Body of pancreas (tissue), 4 donors: Measurements from ENCODE around the gene FHOD3. TPM values are rescaled to one million over a fixed set of nuclear protein-coding genes. Genes with fewer than 3 reads are reported as not detected.
A peak's percentile ranks its signal among the peaks of the same experiment; 100 is the strongest.

Experiments
- ATAC-seq: fragments of 150-250 bp; one replicate; pipeline ENCODE4 v1.9.1; 2016
- DNase-seq, 4 donors: peaks; one replicate each; pipeline ENCODE4 v3.0.0-alpha.2; 2019
- H3K27ac ChIP-seq, 4 donors: fragments of 200-600 bp; sonication (generic); 1 replicate in 3 of 4; 2 replicates in 1 of 4; pipeline versions ENCODE4 v1.5.1 to v1.6.1; 2016 to 2019; ENCODE audit warnings: mild to moderate bottlenecking in 1 of 4, mixed read lengths in 1 of 4, moderate library complexity in 1 of 4
- H3K27me3 ChIP-seq, 2 donors: fragments of 200-600 bp; sonication (generic); one replicate each; pipeline ENCODE4 v1.6.0; 2016; ENCODE audit warnings: mild to moderate bottlenecking in 1 of 2
- H3K36me3 ChIP-seq, 2 donors: fragments of 200-600 bp; sonication (generic); replicated peaks in 1 of 2; 2 replicates each; pipeline ENCODE4 v1.5.1; 2016; ENCODE audit warnings: low read depth in 2 of 2; ENCODE audit not compliant: insufficient read depth in 1 of 2
- H3K4me1 ChIP-seq: fragments of 200-600 bp; sonication (generic); one replicate; pipeline ENCODE4 v1.6.0; 2016
- H3K4me3 ChIP-seq, 2 donors: fragments of 200-600 bp; sonication (generic); 1 replicate in 1 of 2; 2 replicates in 1 of 2; pipeline ENCODE4 v1.5.1; 2016 to 2019
- H3K9me3 ChIP-seq, 3 donors: fragments of 200-600 bp; sonication (generic); 1 replicate in 2 of 3; 2 replicates in 1 of 3; pipeline ENCODE4 v1.5.1; 2016
- CTCF ChIP-seq, 7 experiments: fragments of 450-650 bp in 4 of 7; fragments of 200-600 bp in 3 of 7; sonication (generic) in 3 of 7; IDR thresholded peaks; one replicate each; pipeline ENCODE4 v1.5.1; 2016 to 2019; ENCODE audit warnings: antibody characterized with exemption in 7 of 7
- POLR2A ChIP-seq, 3 donors: fragments of 450-650 bp; IDR thresholded peaks; one replicate each; pipeline ENCODE4 v1.6.1; 2016; ENCODE audit warnings: antibody characterized with exemption in 3 of 3, mild to moderate bottlenecking in 2 of 3
- WGBS, 2 donors: methylation state at CpG; one replicate each; pipeline ENCODE4 v1.1.5; 2017; 5-methylcytosine and 5-hydroxymethylcytosine counted together
- intact Hi-C: fragments of 100-400 bp; cut with DNase I; formaldehyde crosslinking; loops from one replicate; pipeline ENCODE4 v1.15.1; 2023
- total RNA-seq, 2 donors: library from RNA; depleted of rRNA; stranded (reverse); fragments of >200 nt; gene quantifications; one replicate each; pipeline ENCODE4 v1.1.0, GENCODE V29; 2016

FHOD3 gene
- total RNA-seq, 2 donors from 2014 or later: 0.52 to 2.0 TPM

GRCh38 chr18:36496022-36496421 is 198.5 kb downstream of the FHOD3 start:
- TF ChIP-seq CTCF (IDR thresholded peaks at IDR 0.05) (no peak), POLR2A (IDR thresholded peaks at IDR 0.05) (no peak)
- Histone ChIP-seq H3K4me3 (no peak overlapping the region), H3K9me3 (no peaks in the 10 kb centered on the region), H3K4me1 (peaks cover 7% of the 10 kb centered on the region), H3K27ac (no peak overlapping the region), H3K36me3 (no peaks in the 10 kb centered on the region), H3K27me3 (no peaks in the 10 kb centered on the region)
- intact Hi-C loops: no loop called here
- no peak for DNase-seq
- no peak for ATAC-seq

- intact Hi-C loops: no loop called here
- no peaks in the 10 kb centered on the region for H3K27me3 ChIP-seq
- WGBS, 2 donors: 74 to 89% methylated on average over 3 of the region's 3 CpGs
- H3K9me3 ChIP-seq: no peaks in the 10 kb centered on the region
- DNase-seq (no peak), ATAC-seq (no peak)
- no peaks in the 10 kb centered on the region for H3K4me1 ChIP-seq
- H3K4me3 ChIP-seq: no peak overlapping the region
- no peak overlapping the region for H3K27ac ChIP-seq
- H3K36me3 ChIP-seq: no peaks in the 10 kb centered on the region
- TF ChIP-seq CTCF (IDR thresholded peaks at IDR 0.05): no peak
- no peak for TF ChIP-seq POLR2A (IDR thresholded peaks at IDR 0.05)
Measured at GRCh38 chr18:36499938-36500337, 202.4 kb downstream of the FHOD3 start.

DNA sequence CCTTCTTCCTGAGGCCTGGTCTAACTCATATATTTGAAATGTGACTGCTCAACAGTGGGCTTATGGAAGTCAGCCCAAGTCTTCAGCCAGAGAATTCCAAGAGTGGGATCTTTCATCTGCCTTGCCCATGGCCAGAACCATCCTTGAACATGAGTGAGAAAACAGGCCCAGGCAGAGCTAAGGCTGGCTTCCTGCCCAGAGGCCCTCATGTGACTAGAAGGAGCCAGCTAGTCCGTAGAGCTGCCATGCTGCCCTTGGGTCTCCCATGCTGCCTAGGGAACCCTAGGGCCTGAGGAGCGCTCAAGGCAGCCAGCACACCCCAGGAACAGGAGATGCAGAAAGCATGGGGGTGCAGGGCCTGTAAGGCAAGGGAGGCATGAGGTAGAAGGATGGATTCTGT is 203.6 kb downstream of the FHOD3 start:
- no peak overlapping the region for H3K27ac ChIP-seq
- intact Hi-C loops: no loop called here
- no peak for ATAC-seq
- no peaks in the 10 kb centered on the region for H3K9me3 ChIP-seq
- no peaks in the 10 kb centered on the region for H3K4me1 ChIP-seq
- peak in 1 of 4 donors; percentile 16 for DNase-seq
- WGBS, 2 donors: 69 to 86% methylated on average over 2 of the region's 2 CpGs
- H3K27me3 ChIP-seq: no peaks in the 10 kb centered on the region
- no peak overlapping the region for H3K4me3 ChIP-seq
- H3K36me3 ChIP-seq: no peaks in the 10 kb centered on the region
- TF ChIP-seq CTCF (IDR thresholded peaks at IDR 0.05) (no peak), POLR2A (IDR thresholded peaks at IDR 0.05) (no peak)

- ATAC-seq (no peak), DNase-seq (no peak)
- Histone ChIP-seq H3K9me3 (no peaks in the 10 kb centered on the region), H3K36me3 (no peaks in the 10 kb centered on the region), H3K27me3 (no peaks in the 10 kb centered on the region), H3K27ac (no peak overlapping the region), H3K4me1 (no peaks in the 10 kb centered on the region), H3K4me3 (no peak overlapping the region)
- WGBS, 2 donors: 65 to 86% methylated on average over 3 of the region's 3 CpGs
- intact Hi-C loops: no loop called here
- TF ChIP-seq POLR2A (IDR thresholded peaks at IDR 0.05) (no peak), CTCF (IDR thresholded peaks at IDR 0.05) (no peak)
Measured at GRCh38 chr18:36503477-36503876, 206.0 kb downstream of the FHOD3 start.

- Histone ChIP-seq H3K4me1 (no peaks in the 10 kb centered on the region), H3K9me3 (no peaks in the 10 kb centered on the region), H3K4me3 (no peak overlapping the region), H3K27ac (no peak overlapping the region), H3K36me3 (no peaks in the 10 kb centered on the region), H3K27me3 (no peaks in the 10 kb centered on the region)
- TF ChIP-seq CTCF (IDR thresholded peaks at IDR 0.05) (no peak), POLR2A (IDR thresholded peaks at IDR 0.05) (no peak)
- intact Hi-C loops: no loop called here
- whole genome bisulfite sequencing, 2 donors: 74 to 88% methylated on average over 2 of the region's 2 CpGs
- DNase-seq (no peak), ATAC-seq (no peak)
Measured at GRCh38 chr18:36504928-36505327, 207.4 kb downstream of the FHOD3 start.
